ENCODE measurements around the gene MAT2A.
"Not testable (repeated sequence)": the region's sequence is repeated elsewhere in the genome, so short reads cannot be mapped to it uniquely, and the experiment has no call there.

Gene MAT2A

GRCh38 chr2:85524336-85524908 lies 14.5 kb upstream of the MAT2A start:
- DNase-seq: no peak

GRCh38 chr2:85525029-85525428 lies 13.9 kb upstream of the MAT2A start:
- DNase-seq: no peak

GRCh38 chr2:85525567-85525966 lies 13.4 kb upstream of the MAT2A start:
- no peak for DNase-seq

GRCh38 chr2:85527787-85528186 lies 11.2 kb upstream of the MAT2A start:
- no peak for DNase-seq

GRCh38 chr2:85528355-85528754 lies 10.6 kb upstream of the MAT2A start:
- DNase-seq: no peak

- no peak for DNase-seq
These were observed 9.2 kb upstream of the MAT2A start for GRCh38 chr2:85529809-85530208.

GRCh38 chr2:85531589-85531988 lies 7.4 kb upstream of the MAT2A start:
- no peak for DNase-seq

- no peak for DNase-seq
These were observed 4.9 kb upstream of the MAT2A start for GRCh38 chr2:85534099-85534498.

GRCh38 chr2:85534881-85535280 lies 4.1 kb upstream of the MAT2A start:
- DNase-seq: no peak

GRCh38 chr2:85536479-85536878 lies 2.5 kb upstream of the MAT2A start:
- DNase-seq: no peak

- DNase-seq: peak in 1 of 2 donors; percentile 34
These were observed 1.1 kb upstream of the MAT2A start for GRCh38 chr2:85537600-85538506.

- peak; percentile 75 to 82 for DNase-seq
These were observed 579 bp downstream of the MAT2A start for GRCh38 chr2:85539361-85540132.

- DNase-seq: no peak
These were observed 1.2 kb downstream of the MAT2A start for GRCh38 chr2:85540133-85540648.

- DNase-seq: no peak
These were observed 2.3 kb downstream of the MAT2A start for GRCh38 chr2:85541262-85541661.

- DNase-seq: no peak
These were observed 2.9 kb downstream of the MAT2A start for GRCh38 chr2:85541753-85542457.

GRCh38 chr2:85542777-85543176 lies 3.8 kb downstream of the MAT2A start:
- no peak for DNase-seq

- not testable (repeated sequence) for DNase-seq
These were observed 5.3 kb downstream of the MAT2A start for GRCh38 chr2:85544254-85544691.

- not testable (repeated sequence) for DNase-seq
These were observed 6.2 kb downstream of the MAT2A start for GRCh38 chr2:85544915-85545779.

- DNase-seq: no peak
These were observed 6.8 kb downstream of the MAT2A start for GRCh38 chr2:85545780-85546240.

- DNase-seq: no peak
These were observed 8.3 kb downstream of the MAT2A start for GRCh38 chr2:85547089-85547858.

Data from activated CD4-positive, alpha-beta T cell treated with anti-CD3 and anti-CD28 coated beads for 4 hours (primary cell).